Measurements from ENCODE around the gene FBXO21. TPM values are rescaled to one million over a fixed set of nuclear protein-coding genes. Genes with fewer than 3 reads are reported as not detected.

Gene FBXO21
- total and polyA plus RNA-seq, 2 experiments from 2014 or later, result 46.3 to 84.2 TPM

DNA sequence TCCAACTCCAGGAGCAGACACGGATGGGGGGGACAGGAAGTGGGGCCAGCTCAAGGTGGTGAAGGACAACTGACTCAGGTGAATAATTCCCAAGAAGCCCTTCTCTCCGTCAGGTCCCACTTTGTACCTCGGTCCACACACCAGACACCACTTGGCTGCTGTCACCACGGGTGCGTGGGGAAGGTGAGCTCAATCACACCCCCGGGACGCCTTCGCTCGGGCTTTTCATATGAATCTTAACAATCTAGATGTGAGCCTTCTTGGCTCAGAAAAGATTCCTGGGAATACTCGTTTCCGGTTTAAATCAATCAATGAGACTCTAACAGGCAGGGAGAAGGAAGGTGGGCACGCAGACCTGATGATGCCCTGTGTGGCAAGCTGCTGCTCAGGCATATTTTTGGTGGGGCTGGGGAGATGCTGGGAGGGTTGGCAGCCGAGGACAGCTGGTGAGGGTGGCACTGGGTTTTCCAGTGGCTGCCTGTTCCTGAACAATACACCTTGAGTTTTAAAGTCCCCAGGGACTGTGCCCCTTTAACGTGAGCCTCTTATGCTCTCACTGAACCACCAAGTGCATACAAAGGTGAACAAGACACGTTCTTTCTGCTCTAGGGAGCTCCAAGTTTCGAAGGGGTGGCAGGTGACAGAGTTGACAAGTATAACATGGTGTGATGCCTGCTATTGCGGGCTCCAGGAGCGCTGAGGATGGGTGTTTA, 96.2 kb downstream of the FBXO21 start:
- TF ChIP-seq STAT1 (IDR thresholded peaks at IDR 0.05; ENCODE audit: unreplicated experiment) (no peak), CREB1 (CRISPR knock-in tag; IDR thresholded peaks at IDR 0.05; ENCODE audit: low read depth) (no peak), EZH2phosphoT487 (IDR thresholded peaks at IDR 0.05; ENCODE audit: unreplicated experiment) (no peak)
- TF ChIP-seq, protein P1, sequence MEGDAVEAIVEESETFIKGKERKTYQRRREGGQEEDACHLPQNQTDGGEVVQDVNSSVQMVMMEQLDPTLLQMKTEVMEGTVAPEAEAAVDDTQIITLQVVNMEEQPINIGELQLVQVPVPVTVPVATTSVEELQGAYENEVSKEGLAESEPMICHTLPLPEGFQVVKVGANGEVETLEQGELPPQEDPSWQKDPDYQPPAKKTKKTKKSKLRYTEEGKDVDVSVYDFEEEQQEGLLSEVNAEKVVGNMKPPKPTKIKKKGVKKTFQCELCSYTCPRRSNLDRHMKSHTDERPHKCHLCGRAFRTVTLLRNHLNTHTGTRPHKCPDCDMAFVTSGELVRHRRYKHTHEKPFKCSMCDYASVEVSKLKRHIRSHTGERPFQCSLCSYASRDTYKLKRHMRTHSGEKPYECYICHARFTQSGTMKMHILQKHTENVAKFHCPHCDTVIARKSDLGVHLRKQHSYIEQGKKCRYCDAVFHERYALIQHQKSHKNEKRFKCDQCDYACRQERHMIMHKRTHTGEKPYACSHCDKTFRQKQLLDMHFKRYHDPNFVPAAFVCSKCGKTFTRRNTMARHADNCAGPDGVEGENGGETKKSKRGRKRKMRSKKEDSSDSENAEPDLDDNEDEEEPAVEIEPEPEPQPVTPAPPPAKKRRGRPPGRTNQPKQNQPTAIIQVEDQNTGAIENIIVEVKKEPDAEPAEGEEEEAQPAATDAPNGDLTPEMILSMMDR (conservative IDR thresholded peaks at IDR 0.05; ENCODE audit: low read depth in 2 of 2), result no peak
- no peak for DNase-seq (ENCODE audit: low spot score)
- Histone ChIP-seq H3K9me2 (ENCODE audit: insufficient read depth) (no peaks in the 10 kb centered on the region), H3K79me2 (replicated peaks; ENCODE audit: insufficient read depth) (no peaks in the 10 kb centered on the region), H3K4me2 (no peak overlapping the region), H3K27ac (ENCODE audit: low read depth) (no peak overlapping the region), H2AFZ (no peak overlapping the region), H3F3A (replicated peaks; ENCODE audit: low read depth) (no peaks in the 10 kb centered on the region), H3K4me1 (ENCODE audit: insufficient read depth) (no peaks in the 10 kb centered on the region), H3K36me3 (ENCODE audit: insufficient read depth) (no peaks in the 10 kb centered on the region), H3K4me3 (no peak overlapping the region), H4K20me1 (replicated peaks; ENCODE audit: insufficient read depth) (no peaks in the 10 kb centered on the region; the same call in 1 of the 2 replicates), H3K27me3 (ENCODE audit: insufficient read depth) (peaks cover 17% of the 10 kb centered on the region)
- H3K27me3 Mint-ChIP-seq (ENCODE audit: insufficient read depth, low read depth, poor library complexity), result peaks cover 20% of the 10 kb centered on the region
- H3K4me3 Mint-ChIP-seq, result no peak overlapping the region
- peaks cover 11% of the 10 kb centered on the region for H3K9me3 Mint-ChIP-seq
- peaks cover 13% of the 10 kb centered on the region for H3K36me3 Mint-ChIP-seq (ENCODE audit: low read depth)
- ATAC-seq, result no peak
- H3K4me1 Mint-ChIP-seq, result peaks cover 11% of the 10 kb centered on the region
- no peak overlapping the region for H3K27ac Mint-ChIP-seq

DNA sequence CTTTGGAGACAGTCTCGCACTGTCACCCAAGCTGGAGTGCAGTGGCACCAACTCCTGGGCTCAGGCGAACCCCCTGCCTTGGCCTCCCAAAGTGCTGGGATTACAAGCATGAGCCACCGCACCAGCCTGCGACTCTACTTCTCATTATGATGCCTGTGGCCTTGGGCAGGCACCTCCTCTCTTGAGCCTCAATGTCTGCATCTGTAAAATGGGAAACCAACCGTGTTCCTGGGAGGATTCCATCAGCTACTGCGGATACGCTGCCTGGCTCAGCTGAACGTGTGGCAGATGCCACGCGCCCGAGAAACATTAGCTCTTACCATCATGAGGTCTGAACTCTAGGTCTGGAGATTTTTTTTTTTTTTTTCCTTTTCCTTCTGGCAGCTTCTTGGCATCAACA, 96.8 kb downstream of the FBXO21 start:
- Mint-ChIP-seq H3K27me3 (ENCODE audit: insufficient read depth, low read depth, poor library complexity) (peaks cover 20% of the 10 kb centered on the region), H3K4me3 (no peak overlapping the region), H3K4me1 (peaks cover 11% of the 10 kb centered on the region), H3K27ac (no peak overlapping the region), H3K9me3 (peaks cover 16% of the 10 kb centered on the region), H3K36me3 (ENCODE audit: low read depth) (peaks cover 17% of the 10 kb centered on the region)
- no peak overlapping the region for H3K27ac ChIP-seq (ENCODE audit: low read depth)
- DNase-seq (ENCODE audit: low spot score), result no peak
- peaks cover 14% of the 10 kb centered on the region for H3K27me3 ChIP-seq (ENCODE audit: insufficient read depth)
- H4K20me1 ChIP-seq (replicated peaks; ENCODE audit: insufficient read depth), result no peaks in the 10 kb centered on the region; the same call in 1 of the 2 replicates
- no peak overlapping the region for H2AFZ ChIP-seq
- no peak for ATAC-seq
- no peaks in the 10 kb centered on the region for H3K9me2 ChIP-seq (ENCODE audit: insufficient read depth)
- no peaks in the 10 kb centered on the region for H3K79me2 ChIP-seq (replicated peaks; ENCODE audit: insufficient read depth)
- no peak overlapping the region for H3K4me2 ChIP-seq
- H3K4me3 ChIP-seq, result no peak overlapping the region
- no peaks in the 10 kb centered on the region for H3F3A ChIP-seq (replicated peaks; ENCODE audit: low read depth)
- no peaks in the 10 kb centered on the region for H3K4me1 ChIP-seq (ENCODE audit: insufficient read depth)
- no peaks in the 10 kb centered on the region for H3K36me3 ChIP-seq (ENCODE audit: insufficient read depth)
- TF ChIP-seq, protein P2, sequence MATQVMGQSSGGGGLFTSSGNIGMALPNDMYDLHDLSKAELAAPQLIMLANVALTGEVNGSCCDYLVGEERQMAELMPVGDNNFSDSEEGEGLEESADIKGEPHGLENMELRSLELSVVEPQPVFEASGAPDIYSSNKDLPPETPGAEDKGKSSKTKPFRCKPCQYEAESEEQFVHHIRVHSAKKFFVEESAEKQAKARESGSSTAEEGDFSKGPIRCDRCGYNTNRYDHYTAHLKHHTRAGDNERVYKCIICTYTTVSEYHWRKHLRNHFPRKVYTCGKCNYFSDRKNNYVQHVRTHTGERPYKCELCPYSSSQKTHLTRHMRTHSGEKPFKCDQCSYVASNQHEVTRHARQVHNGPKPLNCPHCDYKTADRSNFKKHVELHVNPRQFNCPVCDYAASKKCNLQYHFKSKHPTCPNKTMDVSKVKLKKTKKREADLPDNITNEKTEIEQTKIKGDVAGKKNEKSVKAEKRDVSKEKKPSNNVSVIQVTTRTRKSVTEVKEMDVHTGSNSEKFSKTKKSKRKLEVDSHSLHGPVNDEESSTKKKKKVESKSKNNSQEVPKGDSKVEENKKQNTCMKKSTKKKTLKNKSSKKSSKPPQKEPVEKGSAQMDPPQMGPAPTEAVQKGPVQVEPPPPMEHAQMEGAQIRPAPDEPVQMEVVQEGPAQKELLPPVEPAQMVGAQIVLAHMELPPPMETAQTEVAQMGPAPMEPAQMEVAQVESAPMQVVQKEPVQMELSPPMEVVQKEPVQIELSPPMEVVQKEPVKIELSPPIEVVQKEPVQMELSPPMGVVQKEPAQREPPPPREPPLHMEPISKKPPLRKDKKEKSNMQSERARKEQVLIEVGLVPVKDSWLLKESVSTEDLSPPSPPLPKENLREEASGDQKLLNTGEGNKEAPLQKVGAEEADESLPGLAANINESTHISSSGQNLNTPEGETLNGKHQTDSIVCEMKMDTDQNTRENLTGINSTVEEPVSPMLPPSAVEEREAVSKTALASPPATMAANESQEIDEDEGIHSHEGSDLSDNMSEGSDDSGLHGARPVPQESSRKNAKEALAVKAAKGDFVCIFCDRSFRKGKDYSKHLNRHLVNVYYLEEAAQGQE (IDR thresholded peaks at IDR 0.05; ENCODE audit: unreplicated experiment), result no peak
- TF ChIP-seq CREB1 (CRISPR knock-in tag; IDR thresholded peaks at IDR 0.05; ENCODE audit: low read depth) (no peak), POLR2AphosphoS5 (IDR thresholded peaks at IDR 0.05; ENCODE audit: low read depth) (no peak)
- TF ChIP-seq, protein P3, sequence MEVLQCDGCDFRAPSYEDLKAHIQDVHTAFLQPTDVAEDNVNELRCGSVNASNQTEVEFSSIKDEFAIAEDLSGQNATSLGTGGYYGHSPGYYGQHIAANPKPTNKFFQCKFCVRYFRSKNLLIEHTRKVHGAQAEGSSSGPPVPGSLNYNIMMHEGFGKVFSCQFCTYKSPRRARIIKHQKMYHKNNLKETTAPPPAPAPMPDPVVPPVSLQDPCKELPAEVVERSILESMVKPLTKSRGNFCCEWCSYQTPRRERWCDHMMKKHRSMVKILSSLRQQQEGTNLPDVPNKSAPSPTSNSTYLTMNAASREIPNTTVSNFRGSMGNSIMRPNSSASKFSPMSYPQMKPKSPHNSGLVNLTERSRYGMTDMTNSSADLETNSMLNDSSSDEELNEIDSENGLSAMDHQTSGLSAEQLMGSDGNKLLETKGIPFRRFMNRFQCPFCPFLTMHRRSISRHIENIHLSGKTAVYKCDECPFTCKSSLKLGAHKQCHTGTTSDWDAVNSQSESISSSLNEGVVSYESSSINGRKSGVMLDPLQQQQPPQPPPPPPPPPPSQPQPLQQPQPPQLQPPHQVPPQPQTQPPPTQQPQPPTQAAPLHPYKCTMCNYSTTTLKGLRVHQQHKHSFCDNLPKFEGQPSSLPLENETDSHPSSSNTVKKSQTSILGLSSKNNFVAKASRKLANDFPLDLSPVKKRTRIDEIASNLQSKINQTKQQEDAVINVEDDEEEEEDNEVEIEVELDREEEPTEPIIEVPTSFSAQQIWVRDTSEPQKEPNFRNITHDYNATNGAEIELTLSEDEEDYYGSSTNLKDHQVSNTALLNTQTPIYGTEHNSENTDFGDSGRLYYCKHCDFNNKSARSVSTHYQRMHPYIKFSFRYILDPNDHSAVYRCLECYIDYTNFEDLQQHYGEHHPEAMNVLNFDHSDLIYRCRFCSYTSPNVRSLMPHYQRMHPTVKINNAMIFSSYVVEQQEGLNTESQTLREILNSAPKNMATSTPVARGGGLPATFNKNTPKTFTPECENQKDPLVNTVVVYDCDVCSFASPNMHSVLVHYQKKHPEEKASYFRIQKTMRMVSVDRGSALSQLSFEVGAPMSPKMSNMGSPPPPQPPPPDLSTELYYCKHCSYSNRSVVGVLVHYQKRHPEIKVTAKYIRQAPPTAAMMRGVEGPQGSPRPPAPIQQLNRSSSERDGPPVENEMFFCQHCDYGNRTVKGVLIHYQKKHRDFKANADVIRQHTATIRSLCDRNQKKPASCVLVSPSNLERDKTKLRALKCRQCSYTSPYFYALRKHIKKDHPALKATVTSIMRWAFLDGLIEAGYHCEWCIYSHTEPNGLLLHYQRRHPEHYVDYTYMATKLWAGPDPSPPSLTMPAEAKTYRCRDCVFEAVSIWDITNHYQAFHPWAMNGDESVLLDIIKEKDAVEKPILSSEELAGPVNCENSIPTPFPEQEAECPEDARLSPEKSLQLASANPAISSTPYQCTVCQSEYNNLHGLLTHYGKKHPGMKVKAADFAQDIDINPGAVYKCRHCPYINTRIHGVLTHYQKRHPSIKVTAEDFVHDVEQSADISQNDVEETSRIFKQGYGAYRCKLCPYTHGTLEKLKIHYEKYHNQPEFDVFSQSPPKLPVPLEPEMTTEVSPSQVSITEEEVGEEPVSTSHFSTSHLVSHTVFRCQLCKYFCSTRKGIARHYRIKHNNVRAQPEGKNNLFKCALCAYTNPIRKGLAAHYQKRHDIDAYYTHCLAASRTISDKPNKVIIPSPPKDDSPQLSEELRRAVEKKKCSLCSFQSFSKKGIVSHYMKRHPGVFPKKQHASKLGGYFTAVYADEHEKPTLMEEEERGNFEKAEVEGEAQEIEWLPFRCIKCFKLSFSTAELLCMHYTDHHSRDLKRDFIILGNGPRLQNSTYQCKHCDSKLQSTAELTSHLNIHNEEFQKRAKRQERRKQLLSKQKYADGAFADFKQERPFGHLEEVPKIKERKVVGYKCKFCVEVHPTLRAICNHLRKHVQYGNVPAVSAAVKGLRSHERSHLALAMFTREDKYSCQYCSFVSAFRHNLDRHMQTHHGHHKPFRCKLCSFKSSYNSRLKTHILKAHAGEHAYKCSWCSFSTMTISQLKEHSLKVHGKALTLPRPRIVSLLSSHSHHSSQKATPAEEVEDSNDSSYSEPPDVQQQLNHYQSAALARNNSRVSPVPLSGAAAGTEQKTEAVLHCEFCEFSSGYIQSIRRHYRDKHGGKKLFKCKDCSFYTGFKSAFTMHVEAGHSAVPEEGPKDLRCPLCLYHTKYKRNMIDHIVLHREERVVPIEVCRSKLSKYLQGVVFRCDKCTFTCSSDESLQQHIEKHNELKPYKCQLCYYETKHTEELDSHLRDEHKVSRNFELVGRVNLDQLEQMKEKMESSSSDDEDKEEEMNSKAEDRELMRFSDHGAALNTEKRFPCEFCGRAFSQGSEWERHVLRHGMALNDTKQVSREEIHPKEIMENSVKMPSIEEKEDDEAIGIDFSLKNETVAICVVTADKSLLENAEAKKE (CRISPR knock-in tag; IDR thresholded peaks at IDR 0.05), result no peak
